A673 (cell line): ENCODE results near the gene GGT1. TPM values are rescaled to one million over a fixed set of nuclear protein-coding genes. Genes with fewer than 3 reads are reported as not detected.
"Not testable (repeated sequence)": the region's sequence is repeated elsewhere in the genome, so short reads cannot be mapped to it uniquely, and the experiment has no call there.

Experiments
- BruUV-seq: library from RNA; stranded (reverse); fragments of 400-500 nt; replicated peaks from 2 replicates; lab custom pipeline; 2021; lab: Mats Ljungman, UMichigan
- CTCF ChIA-PET: fragments of 300-600 bp; sonication (Branson Sonifier 250); formaldehyde crosslinking; loops from one replicate; lab custom pipeline; 2022; ENCODE audit warnings: antibody characterized with exemption; lab: Charles Lee
- POLR2A ChIA-PET: fragments of 300-600 bp; sonication (Branson Sonifier 250); formaldehyde crosslinking; loops from one replicate; lab custom pipeline; 2022; ENCODE audit warnings: antibody characterized with exemption; ENCODE audit not compliant: low non-redundant PET; lab: Charles Lee
- DNase-seq: peaks from one replicate; pipeline ENCODE4 v3.0.0-alpha.2; 2015; ENCODE audit warnings: low spot score
- H3K27ac ChIP-seq: fragments of 200-600 bp; sonication (generic); 2 replicates; pipeline ENCODE4 v1.5.1; 2016; ENCODE audit warnings: mixed run types, low read depth, mild to moderate bottlenecking, mixed read lengths, antibody characterized with exemption, low read length; ENCODE audit not compliant: poor library complexity, severe bottlenecking
- H3K27me3 ChIP-seq: fragments of 200-600 bp; sonication (generic); replicated peaks from 2 replicates; pipeline ENCODE4 v1.6.1; 2017; ENCODE audit warnings: mixed run types, low read depth, mild to moderate bottlenecking, mixed read lengths, antibody characterized with exemption, low read length; ENCODE audit not compliant: insufficient read depth, poor library complexity
- H3K36me3 ChIP-seq: fragments of 200-600 bp; sonication (generic); 2 replicates; pipeline ENCODE4 v1.6.1; 2016; ENCODE audit warnings: mixed run types, mild to moderate bottlenecking, mixed read lengths, antibody characterized with exemption, low read length; ENCODE audit not compliant: insufficient read depth, poor library complexity, severe bottlenecking
- H3K4me1 ChIP-seq: fragments of 200-600 bp; sonication (generic); 2 replicates; pipeline ENCODE4 v1.6.1; 2017; ENCODE audit warnings: mixed run types, mild to moderate bottlenecking, mixed read lengths, antibody characterized with exemption, low read length; ENCODE audit not compliant: insufficient read depth, poor library complexity, severe bottlenecking
- H3K4me3 ChIP-seq: fragments of 200-600 bp; sonication (generic); 2 replicates; pipeline ENCODE4 v1.5.1; 2016; ENCODE audit warnings: low read depth, mixed run types, mild to moderate bottlenecking, mixed read lengths, low read length; ENCODE audit not compliant: poor library complexity, severe bottlenecking
- H3K9me3 ChIP-seq: fragments of 200-600 bp; sonication (generic); 2 replicates; pipeline ENCODE4 v1.6.1; 2016; ENCODE audit warnings: mixed run types, low read depth, mild to moderate bottlenecking, mixed read lengths, antibody characterized with exemption, low read length; ENCODE audit not compliant: poor library complexity, severe bottlenecking
- intact Hi-C: fragments of 100-400 bp; cut with micrococcal nuclease; formaldehyde crosslinking; loops from one replicate; pipeline ENCODE4 v1.10.0; 2022; ENCODE audit not compliant: unreplicated experiment
- total RNA-seq: library from RNA; stranded (reverse); gene quantifications from 2 replicates; pipeline ENCODE4 v1.2.3, GENCODE V29; 2021

Gene GGT1
- total RNA-seq, 1 experiment from 2014 or later, result 3.3 TPM

GRCh38 chr22:24608327-24608726, 5.3 kb downstream of the GGT1 start:
- H3K9me3 ChIP-seq, BruUV-seq, DNase-seq, CTCF ChIA-PET, H3K36me3 ChIP-seq, POLR2A ChIA-PET, H3K27me3 ChIP-seq, intact Hi-C loops, H3K4me3 ChIP-seq, H3K27ac ChIP-seq, H3K4me1 ChIP-seq: not testable (repeated sequence)

GRCh38 chr22:24609888-24610287, 6.9 kb downstream of the GGT1 start:
- H3K27me3 ChIP-seq, intact Hi-C loops, BruUV-seq, H3K4me1 ChIP-seq, H3K27ac ChIP-seq, CTCF ChIA-PET, H3K36me3 ChIP-seq, POLR2A ChIA-PET, DNase-seq, H3K9me3 ChIP-seq, H3K4me3 ChIP-seq: not testable (repeated sequence)

- H3K9me3 ChIP-seq, DNase-seq, H3K4me1 ChIP-seq, H3K27me3 ChIP-seq, BruUV-seq, H3K36me3 ChIP-seq, CTCF ChIA-PET, H3K4me3 ChIP-seq, H3K27ac ChIP-seq, intact Hi-C loops: not testable (repeated sequence)
- POLR2A ChIA-PET, result interaction anchor here (0.6 kb wide), 1 partner anchor 261 kb away, joined by 4 read pairs; no protein-coding TSS in a partner anchor
Observed at GRCh38 chr22:24614794-24615193, 11.8 kb downstream of the GGT1 start.

- BruUV-seq, H3K9me3 ChIP-seq, CTCF ChIA-PET, intact Hi-C loops, H3K36me3 ChIP-seq, H3K4me1 ChIP-seq, H3K4me3 ChIP-seq, POLR2A ChIA-PET, H3K27ac ChIP-seq, DNase-seq, H3K27me3 ChIP-seq: not testable (repeated sequence)
Observed at GRCh38 chr22:24621244-24621643, 18.3 kb downstream of the GGT1 start.

GRCh38 chr22:24622596-24622995, 19.6 kb downstream of the GGT1 start:
- H3K4me3 ChIP-seq, result not testable (repeated sequence)

GRCh38 chr22:24627911-24628310, 24.9 kb downstream of the GGT1 start:
- H3K9me3 ChIP-seq, H3K27me3 ChIP-seq, CTCF ChIA-PET, BruUV-seq, H3K27ac ChIP-seq, H3K4me1 ChIP-seq, DNase-seq, intact Hi-C loops, H3K36me3 ChIP-seq, H3K4me3 ChIP-seq, POLR2A ChIA-PET: not testable (repeated sequence)

More at GRCh38 chr22:24622596-24622995, 19.6 kb downstream of the GGT1 start:
- H3K4me1 ChIP-seq, H3K27me3 ChIP-seq, H3K36me3 ChIP-seq, H3K9me3 ChIP-seq, H3K27ac ChIP-seq, DNase-seq, BruUV-seq, intact Hi-C loops, POLR2A ChIA-PET, CTCF ChIA-PET: not testable (repeated sequence)
